GM19324 (cell line): Measurements from ENCODE around the gene DOCK2.

Source experiments
- ATAC-seq: cut with Tn5 transposase; IDR thresholded peaks from one replicate; pipeline ENCODE4 v1.9.1; 2021; ENCODE audit warnings: mild to moderate bottlenecking, moderate library complexity; ENCODE audit not compliant: unreplicated experiment, low FRiP score

DOCK2 gene

DNA sequence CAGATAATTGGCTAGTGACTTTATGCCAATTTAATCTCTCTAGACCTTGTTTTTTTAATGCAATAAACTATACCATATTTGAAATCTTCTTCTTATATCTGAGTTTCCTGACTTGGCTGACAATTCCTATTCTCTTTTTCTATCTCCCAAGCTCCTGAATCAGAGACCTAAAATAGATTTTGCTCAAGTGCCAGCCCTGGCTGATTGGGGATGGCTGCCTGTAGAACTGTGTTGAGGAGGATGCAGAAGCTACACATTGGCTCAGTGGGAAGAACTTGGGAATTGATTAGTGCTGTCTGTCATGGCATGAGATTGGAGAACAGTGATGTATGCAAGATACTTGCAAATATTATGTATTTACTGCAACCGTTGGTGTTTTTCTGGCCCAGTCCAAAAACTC is 210.4 kb downstream of the DOCK2 start:
- no peak for ATAC-seq

DNA sequence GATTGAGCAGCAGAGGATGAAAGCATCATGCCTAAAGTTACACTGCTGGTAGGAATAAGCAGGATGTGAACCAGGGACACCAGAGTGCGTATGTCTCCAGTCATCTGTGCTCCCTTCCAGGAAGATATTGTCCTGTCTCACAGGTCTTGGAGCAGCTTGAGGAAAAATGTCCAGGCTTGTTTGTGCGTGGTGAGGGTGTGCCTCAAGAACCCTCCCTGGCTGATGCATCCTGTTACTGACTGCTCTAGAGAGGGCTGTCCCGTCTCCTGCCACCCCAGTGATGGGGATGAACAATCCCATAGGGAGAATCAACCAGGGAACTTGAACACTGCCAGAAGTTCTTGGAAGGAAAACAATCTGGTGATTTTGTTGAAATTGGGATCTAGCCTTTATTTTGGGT is 211.2 kb downstream of the DOCK2 start:
- no peak for ATAC-seq

DNA sequence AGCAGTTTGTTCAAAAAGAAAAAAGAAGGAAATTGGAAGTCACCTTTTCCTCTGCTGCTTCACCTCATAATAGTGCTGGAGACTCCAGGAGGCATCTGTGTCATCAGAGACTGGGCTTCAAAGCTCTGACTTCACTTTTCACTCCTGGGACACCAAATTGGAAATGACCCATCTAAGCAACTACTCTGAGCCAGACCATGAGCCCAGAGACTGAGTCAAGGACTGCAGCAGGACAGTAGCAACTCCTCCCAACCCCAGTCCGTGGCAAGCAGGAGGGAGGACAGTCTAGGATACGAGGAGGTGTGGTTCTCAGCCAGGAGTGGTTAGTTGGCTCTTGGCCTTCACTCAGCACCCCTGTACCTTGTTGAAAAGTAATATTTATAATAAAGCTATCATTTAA is 211.7 kb downstream of the DOCK2 start:
- ATAC-seq: no peak

DNA sequence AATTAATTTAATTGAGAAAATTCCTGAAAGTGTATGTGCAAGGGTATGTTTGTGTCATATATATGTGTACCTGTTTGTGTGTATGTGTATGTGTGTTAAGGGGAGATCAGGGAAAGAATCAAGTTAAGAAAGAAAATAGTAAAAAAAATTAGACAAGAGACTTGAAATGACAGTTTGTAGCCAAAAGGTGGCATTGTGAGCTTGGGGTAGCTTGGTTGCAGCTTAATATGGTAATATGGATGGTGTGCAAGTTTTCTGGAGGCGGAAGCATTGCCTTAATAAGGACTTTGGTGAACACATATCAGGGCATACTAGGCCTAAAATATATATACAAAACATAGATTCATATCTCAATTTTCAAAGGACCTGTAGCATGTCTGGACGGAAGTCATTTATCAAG is 213.3 kb downstream of the DOCK2 start:
- no peak for ATAC-seq

DNA sequence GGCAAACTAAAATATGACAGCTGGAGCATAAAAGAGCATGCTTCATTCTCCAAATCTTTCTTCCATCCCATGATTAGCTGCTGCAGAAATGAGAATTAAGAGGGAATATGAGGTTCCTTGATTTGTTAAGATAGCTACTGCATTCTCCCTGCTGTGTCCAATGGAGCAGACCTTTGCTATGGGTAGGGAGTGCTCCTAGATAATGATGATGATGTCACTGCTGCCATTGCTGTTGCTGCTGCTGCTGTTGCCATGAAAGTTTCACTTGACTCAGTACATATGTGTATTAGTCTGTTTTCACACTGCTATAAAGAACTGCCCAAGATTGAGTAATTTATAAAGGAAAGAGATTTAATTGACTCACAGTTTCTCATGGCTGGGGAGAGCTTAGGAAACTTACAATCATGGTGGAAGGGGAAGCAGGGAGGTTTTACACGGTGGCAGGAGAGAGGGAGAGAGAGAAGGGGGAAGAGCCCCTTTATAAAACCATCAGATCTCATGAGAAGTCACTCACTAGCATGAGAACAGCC is 214.3 kb downstream of the DOCK2 start:
- ATAC-seq: no peak

DNA sequence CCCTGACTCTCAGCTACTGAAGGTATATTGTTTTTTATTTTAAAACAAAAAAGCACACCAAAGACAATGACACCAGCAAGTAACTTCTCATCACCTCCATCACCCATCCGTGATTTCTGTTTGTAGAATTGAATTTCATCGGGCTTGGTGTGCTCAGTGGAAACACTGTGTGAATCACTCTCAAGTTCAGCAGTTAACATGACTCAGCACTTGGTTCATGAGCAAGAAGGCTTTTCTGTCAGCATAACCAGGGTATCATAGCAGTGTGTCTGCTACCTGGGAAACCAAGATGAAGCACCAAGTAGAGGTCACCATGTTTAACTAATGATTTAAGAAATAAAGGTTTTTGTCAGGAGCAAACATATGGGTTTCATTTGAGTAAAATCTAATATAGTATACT is 219.5 kb downstream of the DOCK2 start:
- no peak for ATAC-seq

DNA sequence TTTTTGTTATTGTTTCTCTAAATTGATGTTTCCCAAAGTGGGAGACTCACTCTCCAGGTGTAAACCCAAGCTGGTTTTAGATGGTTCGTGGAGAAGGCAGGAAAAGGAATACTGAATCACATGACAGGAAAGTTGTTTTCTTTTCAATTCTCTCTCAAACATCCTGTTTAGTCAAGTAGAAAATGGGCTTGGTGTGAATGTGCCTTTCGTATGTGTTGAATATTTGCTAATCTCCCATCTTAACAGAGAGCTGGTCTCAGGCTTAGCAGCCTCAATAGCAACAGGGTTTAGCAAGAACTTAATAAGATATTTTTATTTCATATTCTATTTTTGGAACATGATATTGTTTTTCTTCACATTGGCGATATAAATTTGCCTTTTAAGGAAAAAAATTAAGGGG is 223.5 kb downstream of the DOCK2 start:
- no peak for ATAC-seq

DNA sequence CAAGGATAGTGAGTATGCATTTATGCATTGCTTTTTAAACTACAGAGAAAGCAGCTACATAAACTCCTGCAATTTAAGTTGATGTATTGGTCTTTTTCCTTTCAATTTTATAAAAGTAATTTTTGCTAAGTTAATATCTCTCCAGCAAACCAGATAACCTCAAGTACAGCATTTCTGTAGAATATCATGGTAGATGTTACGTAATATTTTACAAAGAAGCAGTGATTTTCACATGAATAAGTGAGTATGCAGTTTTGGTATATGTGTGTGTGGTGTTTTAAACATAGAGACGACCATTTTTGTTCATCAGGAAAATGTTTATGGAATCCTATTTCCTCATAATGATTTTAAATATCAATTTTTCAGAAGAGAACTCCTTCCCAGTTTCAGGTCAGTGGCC is 224.4 kb downstream of the DOCK2 start:
- no peak for ATAC-seq

DNA sequence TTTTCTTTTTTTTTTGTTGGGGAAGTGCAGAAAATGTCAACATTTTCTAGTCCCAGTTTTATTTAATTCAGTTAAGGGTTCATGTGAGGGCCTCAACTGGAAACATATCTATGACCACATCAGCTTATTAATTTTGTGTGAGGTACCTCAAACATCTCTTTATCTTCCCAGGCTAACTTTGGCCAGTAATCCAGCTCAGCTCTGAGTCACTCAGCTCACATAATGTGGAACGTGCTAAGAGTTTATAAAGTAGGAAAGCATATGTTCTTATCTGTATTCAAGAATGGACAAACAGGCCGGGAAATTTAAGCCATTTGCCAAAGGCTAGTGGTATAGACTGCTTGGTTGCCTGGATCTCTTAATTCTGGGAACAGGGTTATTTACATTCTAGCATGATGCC is 224.9 kb downstream of the DOCK2 start:
- no peak for ATAC-seq

DNA sequence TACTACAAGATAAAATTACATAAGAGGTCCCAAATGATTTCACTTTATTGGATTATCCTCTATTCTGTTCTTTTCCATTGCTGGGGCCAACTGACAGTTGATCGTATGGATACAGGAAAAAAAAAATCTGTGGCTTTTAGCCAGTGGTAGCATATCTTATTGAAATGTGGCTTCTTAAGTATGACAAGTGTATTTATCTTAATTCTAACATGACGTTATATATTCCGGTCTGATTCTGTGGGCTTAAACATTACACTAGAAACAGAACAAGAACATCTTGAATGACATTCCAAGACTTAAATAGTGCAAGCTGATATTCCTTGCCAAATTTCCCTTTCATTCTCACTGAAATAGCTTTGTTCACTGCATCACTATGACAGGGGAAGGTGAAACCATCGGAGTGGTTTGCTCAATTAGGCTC is 225.3 kb downstream of the DOCK2 start:
- no peak for ATAC-seq

DNA sequence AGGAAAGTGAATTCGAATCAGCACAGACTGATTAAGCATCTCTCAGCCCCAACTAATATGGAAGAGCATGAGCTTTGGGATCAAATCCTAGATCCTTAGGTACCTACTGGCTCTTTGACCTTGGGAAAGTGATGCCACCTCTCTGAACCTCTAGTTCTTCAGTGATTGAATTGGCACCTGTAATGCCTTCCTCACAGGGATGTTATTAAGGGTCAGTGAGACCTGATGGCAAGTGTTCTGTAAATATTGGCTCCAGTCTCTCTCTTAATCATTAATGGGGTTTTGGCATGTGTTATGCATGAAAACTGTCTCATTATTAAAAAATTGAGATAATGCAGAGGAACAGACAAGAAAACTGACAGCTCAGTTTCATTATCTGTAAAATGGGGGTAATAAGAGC is 227.4 kb downstream of the DOCK2 start:
- no peak for ATAC-seq

DNA sequence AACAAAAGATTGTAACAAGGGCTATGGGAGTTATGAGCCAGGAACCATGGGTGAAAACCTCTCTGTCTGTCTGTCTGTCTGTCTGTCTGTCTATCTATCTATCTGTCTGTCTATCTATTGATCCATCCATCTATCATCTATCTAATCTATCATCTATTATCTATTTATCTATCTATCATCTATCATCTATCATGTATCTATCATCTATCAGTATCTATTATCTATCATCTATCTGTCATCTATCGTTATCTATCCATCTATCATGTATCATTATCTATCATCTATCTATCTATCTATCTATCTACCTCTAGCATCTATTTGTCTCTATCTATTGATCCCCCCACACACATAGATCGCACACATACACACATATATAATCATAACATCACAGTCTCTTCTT is 230.3 kb downstream of the DOCK2 start:
- no peak for ATAC-seq

DNA sequence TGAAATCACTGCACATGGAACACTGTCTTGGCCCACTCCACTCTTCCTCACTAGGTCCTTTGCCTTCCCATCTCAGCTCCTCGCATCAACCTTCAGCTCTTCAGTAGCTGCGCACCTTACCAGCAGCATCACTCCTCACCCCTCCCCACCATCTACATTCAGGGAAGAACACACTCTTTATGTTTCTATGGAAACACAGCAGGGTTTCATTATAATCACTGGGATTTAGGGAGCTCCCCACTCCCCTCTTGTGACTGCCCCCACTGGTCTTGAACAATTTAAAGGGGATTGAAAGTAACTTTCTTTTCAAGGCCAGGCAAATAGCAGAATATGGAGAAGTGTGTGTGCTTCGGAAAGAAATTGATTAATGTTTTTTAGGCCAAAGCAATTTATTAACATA is 232.0 kb downstream of the DOCK2 start:
- no peak for ATAC-seq

DNA sequence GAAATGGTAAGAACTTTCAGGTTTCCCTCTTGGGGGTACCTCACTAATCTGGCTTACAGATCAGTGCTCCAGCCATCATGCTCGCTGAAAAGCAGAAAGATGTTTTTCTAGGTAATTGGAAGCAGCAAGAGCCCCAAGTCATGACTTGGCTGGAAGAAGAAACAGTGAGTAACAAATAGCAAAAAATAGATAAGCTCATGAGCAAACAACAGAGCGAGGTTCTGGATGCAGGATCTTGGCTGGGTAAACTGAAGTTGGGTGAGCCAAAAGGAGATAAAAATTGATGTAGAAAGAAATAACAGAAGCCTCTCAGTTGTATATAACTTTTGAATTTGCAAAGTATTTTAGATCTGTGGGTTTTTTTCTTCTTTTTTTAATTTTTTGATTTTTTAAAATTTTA is 233.1 kb downstream of the DOCK2 start:
- no peak for ATAC-seq

DNA sequence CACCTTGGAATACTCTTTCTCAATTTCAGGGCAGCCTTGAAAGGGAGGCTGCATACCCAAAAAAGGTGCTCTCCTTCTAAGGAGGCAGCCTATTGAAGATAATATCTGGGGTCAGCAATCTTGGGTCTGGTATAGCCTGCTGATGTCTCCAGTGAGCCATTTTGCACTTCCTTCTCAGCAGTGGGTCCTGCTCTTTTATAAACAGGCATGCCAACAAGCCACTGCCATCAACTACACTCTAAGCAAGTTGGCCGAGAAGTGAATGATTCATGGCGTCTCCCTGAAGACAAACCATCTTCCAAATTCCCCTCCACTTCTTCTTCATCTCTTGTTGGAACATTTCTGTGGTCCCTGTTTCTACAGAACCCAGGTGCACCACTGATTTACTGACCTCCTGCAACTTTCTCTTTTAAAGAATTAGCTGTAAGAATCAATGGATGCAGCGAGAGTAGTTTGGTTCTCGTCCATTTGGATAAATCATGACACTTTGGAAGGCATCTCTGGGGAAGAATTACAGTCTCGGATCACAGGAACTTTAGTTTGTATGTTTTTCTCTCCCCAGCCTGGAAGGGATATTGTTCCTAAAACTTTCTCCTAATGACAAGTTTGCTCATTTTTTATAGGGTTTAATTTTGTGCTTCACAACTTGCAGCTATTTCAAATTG is 234.9 kb downstream of the DOCK2 start:
- no peak for ATAC-seq

DNA sequence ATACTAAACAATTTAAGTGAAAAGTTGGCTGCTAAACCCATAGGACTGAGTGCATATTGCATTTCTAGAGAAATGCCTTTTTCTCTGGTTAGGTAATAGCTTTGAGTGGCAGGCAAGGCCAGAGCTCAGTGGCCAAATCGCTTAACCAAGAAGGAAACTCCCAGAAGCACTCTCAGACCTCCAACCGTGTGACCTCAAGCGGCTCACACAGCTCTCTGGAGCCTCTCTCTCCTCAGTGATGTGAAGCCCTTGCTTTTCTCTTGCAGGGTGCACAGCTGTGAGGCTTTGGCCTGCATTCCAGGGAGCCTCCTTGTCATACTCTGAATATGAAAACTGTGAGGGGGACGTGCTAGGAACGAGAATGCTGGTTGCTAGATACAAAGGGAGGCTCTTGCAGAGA is 236.6 kb downstream of the DOCK2 start:
- ATAC-seq: no peak

DNA sequence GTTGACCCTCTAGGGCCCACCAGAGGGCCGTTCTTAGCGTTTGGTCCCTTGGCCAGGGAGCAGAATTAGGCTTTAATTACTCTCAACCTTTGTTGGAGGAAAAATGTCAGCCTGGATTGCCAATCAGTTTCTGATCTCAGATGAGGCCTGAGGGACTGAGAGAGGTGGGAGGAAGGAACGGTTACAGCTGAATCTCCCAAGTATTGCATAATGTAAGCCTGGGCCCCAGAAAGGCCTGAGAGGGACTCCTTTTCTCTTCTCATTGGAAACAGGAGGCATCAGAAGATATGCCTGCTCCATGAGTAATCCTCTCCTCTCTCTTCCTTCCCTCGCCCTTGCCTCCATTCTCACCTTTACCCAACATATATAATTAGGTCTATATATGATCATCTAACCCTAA is 237.5 kb downstream of the DOCK2 start:
- ATAC-seq: no peak

DNA sequence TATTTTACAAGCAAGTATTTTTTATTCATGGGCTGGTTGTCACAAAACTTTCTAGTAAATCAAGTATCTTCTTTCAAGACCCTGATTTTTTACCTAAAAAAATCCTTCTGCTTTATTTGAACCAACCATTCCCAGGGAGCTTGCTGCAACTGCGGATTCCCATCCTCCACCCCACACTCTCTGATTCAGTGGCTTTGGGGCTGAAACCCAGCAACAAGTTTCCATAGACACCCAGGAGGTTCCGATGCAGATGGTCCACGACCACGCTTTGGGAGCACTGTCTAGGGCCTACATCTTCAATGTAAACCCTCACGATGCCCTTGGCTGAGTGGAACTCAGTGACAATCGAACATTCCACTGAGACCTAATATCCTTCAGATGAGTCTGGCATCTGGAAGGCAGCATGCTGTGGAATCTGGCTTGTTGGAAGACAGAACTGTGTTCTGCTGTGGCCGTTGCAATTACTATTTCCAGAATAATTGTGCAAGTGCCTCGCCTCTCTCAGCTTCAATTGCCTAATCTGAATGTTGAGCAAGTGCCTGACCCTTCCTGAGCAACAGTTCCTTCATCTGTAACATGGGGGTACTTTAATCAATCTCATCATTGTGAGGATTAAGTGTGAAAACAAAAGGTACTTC is 238.1 kb downstream of the DOCK2 start:
- ATAC-seq: no peak

DNA sequence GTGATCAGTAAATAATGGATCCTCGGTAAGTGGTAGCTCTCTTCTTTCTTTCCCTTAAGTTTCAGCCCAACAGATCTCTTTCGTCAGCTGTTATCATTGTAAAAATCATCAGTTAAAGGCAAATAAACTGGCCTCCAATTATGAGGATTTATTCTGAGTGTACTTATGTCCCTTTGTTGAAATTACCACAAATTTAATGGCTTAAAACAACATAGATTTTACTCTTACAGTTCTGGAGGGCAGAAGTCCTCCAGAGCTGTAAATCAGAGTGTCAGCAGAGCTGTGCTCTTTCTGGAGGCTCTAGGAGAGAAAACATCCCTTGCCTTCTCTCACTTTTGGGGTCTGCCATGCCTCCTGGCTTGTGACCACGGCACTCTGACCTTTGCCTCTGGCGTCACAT is 238.7 kb downstream of the DOCK2 start:
- no peak for ATAC-seq

DNA sequence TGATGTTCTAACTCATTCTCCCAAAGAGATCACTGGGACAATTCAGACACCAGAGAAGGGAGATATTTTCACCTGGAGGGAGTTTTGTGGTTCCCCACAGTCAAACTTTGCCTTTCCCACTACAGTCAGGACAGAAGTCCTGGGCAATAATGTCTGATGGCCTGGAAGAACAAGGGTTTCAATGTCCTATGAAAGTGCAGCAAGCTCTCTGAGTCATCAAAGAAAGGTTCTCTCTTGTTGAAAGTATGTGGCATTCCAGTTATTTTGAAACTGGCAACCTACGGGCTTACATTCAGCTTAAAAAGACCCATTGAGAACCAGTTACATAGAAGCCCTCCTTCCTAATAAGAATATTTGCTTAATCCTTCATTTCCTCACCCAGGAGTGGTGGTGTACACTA is 239.3 kb downstream of the DOCK2 start:
- ATAC-seq: no peak

DNA sequence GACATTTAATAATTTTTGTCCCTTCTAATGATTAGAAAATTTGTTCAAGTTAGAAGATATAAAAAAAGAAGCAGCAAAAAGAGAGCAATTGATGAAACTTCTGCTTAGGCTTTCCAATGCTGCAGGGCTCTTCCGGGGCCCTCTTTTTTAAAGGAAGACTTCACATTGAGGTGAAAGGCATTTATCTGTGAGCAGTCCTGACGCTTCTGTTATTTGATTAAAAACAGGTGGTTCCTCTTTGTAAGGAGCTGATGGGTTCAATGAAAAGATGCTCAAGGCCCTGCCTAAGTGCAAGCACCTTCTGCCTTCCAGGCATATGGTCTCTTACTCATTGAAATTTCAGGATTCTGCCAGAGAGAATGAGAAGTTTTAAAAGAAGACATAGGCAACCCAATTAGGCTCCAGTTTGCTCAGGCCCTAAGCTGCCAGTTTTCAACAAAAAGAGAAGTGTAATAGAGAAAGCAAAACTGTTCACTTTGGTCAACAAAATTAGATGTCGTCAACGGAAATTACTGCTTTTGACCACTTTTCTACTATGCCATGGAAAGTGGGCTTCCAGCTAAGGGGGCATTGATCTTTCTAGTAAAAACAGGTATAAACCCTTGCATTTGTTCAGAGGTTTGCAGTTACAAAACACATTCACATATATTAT is 243.1 kb downstream of the DOCK2 start:
- no peak for ATAC-seq

DNA sequence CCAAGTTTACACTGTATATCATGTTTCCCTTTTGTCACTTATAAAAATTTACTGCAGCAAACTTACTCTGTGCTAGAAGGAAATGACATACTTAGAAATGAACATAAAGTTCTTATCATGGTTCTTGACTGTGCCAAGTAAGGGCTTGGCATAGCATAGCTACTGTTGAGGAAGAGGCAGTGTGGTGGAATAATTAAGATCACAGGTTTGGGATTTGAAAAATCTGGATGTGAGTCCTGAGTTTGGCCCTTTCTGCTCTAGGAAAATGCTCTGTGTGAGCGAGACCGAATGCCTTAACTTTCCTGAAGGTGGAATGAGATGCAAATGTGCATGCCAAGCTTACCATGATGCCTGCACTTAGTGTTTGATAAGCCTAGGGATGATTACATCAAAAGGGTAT is 243.7 kb downstream of the DOCK2 start:
- ATAC-seq: no peak
